NOMO-1 treated with DMSO at 0.1 percent for 48 hours (cell line): ENCODE results near the gene RLF.

Experiments
- DNase-seq: peaks from one replicate; lab custom pipeline; 2025; ENCODE audit not compliant: unreplicated experiment; lab: John Stamatoyannopoulos, UW

RLF gene

DNA sequence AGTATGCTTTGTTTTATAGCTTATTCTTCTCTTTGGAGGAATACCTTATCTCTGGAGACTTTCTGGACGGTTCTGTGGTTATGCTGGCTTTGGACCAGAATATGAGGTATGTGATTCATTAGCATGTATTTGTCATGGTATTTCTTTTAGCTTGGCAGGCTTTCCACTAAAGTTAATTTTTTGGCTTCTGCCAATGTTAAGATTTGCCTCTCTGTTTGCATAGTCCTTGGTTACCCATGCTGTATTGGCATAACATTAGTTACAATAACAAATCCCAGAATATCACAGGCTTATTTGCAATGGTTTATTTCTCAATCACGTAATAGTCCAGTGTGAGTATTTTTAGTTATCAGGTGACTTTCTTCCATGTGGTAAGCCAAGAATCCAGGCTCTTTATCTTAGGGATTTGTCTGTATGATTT is 106.6 kb downstream of the RLF start:
- DNase-seq, result no peak

DNA sequence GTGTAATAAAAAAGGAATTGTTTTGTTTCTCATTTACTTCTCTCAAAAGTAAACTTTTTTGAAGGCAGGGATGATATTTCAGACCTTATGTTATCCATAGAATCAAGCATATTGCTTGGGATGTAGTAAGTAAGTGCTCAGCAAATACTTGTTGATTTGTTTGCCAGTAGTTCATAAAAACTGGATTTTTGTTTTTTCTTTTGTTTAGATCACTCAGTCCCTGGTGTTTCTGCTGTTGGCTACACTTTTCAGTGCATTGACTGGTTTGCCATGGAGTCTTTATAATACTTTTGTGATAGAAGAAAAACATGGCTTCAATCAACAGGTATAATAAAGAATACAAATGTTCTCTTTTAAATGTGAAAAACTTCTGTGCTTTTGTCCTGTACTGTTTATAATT is 107.0 kb downstream of the RLF start:
- no peak for DNase-seq

DNA sequence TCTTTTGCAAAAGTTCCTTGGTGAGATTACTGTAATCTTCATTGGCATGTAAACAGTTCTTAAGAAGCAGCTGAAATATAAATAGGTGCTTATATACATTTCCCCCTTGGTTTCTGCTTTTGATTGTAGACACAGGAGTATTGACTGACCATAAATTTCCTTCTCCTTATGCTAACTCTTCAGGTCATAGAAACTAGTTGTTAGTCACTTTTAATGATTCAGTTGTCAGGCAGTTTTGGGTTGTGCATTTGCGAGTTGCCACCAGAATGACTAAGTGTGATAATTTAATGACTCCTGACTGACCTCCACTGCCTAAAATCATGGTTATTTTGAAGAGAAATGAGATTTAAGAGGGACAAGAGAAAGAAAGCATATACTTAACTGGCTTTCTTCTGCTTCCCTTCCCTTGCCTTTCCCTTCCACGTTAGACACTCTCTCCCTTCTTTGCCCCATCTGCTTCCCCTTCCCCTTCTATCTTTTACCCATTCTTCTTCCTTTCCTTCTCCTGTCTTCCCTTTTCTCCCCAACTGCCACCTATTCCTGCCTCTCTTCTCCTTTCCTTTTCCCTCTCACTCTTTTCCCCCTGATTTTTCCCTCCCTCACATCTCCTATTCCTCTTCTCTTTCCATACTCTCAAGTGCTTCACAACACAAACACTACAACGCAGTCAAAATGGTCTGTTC is 109.1 kb downstream of the RLF start:
- DNase-seq, result peak; percentile 0

DNA sequence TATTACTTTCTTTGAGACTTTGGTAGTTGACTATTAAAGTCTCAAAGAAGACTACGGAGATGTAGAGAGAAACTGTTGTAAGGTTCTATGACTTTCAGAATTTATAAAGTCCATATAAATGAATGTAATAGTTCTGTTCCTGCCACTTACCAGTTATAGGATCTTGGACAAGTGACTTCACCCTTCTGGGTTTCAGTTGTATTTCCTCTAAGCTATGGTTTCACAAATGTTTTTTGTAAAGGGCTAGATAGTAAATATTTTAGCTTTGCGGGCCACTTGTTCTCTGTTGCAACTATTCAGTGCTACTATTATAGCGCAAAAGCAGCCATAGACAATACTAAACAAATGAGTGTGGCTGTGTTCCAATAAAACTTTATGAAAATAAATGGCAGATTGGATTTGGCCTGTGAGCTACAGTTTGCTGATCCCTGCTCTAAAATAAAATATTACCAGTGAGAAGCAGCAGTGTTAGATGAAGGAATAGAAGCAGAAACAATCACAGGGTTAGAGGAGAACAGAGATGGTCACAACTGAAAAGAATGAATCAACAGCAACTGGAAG is 111.5 kb downstream of the RLF start:
- no peak for DNase-seq

DNA sequence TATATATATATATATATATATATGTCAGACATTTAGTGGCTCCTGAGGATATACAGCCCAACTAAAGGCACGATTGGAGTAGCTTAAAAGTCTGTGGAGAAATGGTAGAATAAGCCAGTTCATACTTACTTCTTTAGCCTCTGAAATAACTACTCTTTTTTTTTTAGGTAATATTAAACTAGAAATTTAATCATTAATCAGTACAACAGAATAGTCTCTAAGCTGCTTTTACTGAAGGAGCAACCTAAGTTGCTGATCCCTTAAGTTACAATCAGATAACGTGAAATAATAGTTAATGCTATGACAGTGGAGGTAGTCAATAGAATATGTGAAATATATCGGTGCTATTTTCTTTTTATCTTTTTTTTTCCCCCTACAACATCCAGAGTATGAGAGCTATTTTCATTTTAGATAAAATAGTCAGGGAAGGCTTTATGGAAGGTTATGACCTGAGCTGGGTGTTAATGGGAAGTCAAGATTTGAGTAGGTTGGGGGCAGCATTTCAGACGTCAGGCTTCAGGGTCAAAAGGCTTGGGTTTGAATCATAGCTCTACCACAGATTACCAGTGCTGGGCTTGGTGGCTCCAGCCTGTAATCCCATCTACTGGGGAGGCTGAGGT is 112.5 kb downstream of the RLF start:
- DNase-seq, result no peak

DNA sequence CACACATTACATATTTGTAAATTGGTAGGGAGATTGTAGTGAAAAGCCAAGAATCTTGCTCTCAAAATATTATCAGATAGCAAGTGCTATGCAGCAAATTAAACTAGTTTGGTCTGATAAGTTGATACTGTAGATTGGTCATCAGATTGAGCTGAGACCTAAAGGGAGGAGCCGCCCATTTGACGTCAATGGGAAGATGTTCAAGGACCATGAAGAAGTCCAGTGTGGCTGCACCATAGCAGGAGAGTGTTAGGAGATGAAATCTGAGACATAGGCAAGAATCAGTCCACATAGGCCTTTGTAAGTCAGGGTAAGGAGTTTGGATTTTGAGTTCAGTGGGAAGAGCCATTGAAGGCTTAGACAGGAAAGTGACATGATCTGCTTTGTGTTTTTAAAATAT is 113.1 kb downstream of the RLF start:
- no peak for DNase-seq

DNA sequence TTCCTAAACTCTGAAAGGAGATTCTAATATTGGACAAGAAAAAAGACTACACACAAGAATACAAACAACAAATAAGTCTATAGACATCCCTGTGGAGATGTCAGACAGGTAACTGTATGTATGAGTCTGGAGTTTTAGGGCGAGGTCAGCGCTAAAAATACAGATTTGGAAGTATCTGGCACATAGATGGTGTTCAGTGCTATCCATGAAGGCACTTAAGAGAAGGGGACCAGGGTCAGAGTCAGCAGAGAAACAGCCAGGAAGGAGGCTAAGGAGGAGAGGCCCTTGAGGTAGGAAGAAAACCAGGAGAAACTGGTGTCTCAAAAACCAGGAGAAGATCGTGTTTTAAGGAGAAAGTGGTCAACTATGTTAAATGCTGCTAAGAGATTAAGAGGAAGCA is 114.9 kb downstream of the RLF start:
- DNase-seq, result no peak

DNA sequence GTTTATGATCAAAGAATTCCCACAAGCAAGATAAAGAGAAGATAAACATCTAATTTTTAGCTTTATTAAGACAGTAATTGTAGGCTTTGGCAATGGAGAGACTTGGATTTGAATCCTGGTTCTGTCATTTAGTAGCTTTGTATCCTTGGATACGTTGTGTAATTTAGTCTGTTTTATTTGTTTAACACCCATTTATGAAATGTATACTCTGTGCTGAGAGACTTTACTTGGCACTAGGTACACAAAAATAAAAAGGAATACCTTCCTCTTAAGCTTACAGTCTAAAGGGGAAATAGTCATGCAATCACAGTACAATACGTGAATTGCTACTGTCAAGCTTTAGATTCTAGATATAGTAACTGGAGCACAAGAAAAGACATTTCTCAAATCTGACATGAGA is 120.7 kb downstream of the RLF start:
- DNase-seq, result no peak
